Sigmoid colon (tissue), 4 donors: Measurements from ENCODE around the gene POLE.

Experiments used
- EP300 ChIP-seq, 4 donors: sonication (generic); formaldehyde crosslinking; IDR thresholded peaks; one replicate each; pipeline ENCODE4 v1.6.1; 2017; ENCODE audit warnings: antibody characterized with exemption in 4 of 4
- TF ChIP-seq, protein P1 (sequence below), 4 experiments: fragments of 450-650 bp in 3 of 4; fragments of 200-600 bp in 1 of 4; IDR thresholded peaks; one replicate each; pipeline ENCODE4 v1.5.1; 2016 to 2019; ENCODE audit warnings: antibody characterized with exemption in 4 of 4, mild to moderate bottlenecking in 3 of 4, moderate library complexity in 2 of 4

DNA sequence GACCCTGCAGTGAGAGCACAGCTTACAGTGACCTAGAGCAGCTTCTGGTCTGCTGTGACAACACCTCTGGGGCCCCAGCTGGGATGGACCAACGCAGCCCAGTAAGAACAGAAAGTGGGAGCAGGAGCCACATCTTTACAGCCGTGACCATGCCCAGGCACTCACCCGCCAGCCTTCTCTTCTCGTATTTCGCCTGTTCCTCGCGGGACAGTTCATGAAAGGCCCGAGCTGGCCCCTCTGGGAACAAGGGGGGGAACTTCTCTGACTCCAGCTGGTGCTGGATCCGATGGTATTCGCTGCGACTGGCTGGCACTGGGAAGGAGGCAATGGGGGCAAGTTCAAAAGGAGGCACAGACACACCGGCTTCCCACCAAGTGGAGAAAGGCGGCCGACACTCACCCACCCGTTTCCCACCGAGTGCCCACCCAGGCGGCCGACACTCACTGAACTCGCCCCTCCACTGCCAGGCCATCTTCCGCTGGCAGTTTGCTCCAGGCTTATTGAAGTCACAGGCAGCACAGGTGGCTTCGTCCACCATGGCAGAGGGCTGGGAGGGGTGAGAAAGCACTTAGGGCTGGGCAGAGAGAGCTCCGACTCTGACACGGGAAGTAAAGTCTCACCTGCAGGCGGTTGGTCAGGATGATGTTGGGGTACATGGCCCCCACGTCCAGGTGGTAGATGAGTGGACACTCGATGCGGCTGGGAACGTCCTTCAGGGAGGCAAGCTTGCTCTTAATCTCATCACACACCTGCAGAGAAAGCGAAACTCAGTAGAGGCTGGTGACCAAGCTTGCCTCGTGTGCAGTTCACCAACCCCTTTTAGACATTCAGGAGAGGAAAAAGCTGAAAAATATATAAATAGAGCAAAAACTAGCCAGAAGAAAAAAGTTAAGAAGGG is 18.7 kb downstream of the POLE start:
- no peak for TF ChIP-seq EP300 (IDR thresholded peaks at IDR 0.05)
- TF ChIP-seq, protein P1, sequence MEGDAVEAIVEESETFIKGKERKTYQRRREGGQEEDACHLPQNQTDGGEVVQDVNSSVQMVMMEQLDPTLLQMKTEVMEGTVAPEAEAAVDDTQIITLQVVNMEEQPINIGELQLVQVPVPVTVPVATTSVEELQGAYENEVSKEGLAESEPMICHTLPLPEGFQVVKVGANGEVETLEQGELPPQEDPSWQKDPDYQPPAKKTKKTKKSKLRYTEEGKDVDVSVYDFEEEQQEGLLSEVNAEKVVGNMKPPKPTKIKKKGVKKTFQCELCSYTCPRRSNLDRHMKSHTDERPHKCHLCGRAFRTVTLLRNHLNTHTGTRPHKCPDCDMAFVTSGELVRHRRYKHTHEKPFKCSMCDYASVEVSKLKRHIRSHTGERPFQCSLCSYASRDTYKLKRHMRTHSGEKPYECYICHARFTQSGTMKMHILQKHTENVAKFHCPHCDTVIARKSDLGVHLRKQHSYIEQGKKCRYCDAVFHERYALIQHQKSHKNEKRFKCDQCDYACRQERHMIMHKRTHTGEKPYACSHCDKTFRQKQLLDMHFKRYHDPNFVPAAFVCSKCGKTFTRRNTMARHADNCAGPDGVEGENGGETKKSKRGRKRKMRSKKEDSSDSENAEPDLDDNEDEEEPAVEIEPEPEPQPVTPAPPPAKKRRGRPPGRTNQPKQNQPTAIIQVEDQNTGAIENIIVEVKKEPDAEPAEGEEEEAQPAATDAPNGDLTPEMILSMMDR (IDR thresholded peaks at IDR 0.05): no peak
